ENCODE results near the gene PPP1R36. TPM values are rescaled to one million over a fixed set of nuclear protein-coding genes. Genes with fewer than 3 reads are reported as not detected.

PPP1R36 gene
- total and polyA plus RNA-seq, 2 of the 4 experiments (the other 2 are of a cell fraction), result 0.15 to 0.54 TPM

GRCh38 chr14:64561631-64562030, 11.9 kb downstream of the PPP1R36 start:
- Histone ChIP-seq H2BK15ac (ENCODE audit: low read depth, low read length) (no peak overlapping the region), H2AFZ (replicated peaks; ENCODE audit: low read length, poor library complexity) (no peak overlapping the region), H3K4me3 (ENCODE audit: insufficient read depth, low read depth, low read length) (no peak overlapping the region), H3K36me3 (ENCODE audit: control insufficient read depth, insufficient read depth, low read length) (no peaks in the 10 kb centered on the region), H4K91ac (ENCODE audit: insufficient read depth, low read depth, low read length) (no peak overlapping the region), H3K18ac (ENCODE audit: low read depth, low read length) (no peak overlapping the region), H2BK120ac (ENCODE audit: low read depth, low read length) (no peak overlapping the region), H3K9me1 (ENCODE audit: insufficient read depth, low read length) (no peaks in the 10 kb centered on the region), H3K4ac (ENCODE audit: low read depth, low read length) (no peak overlapping the region), H2BK20ac (ENCODE audit: low read depth, low read length) (no peak overlapping the region), H3K9me3 (ENCODE audit: control insufficient read depth, insufficient read depth, low read length) (no peaks in the 10 kb centered on the region), H3K14ac (replicated peaks; ENCODE audit: low read depth, low read length) (no peak overlapping the region), H4K5ac (ENCODE audit: low read depth, low read length) (no peak overlapping the region), H2AK5ac (ENCODE audit: low read depth, low read length) (no peak overlapping the region), H3K9ac (ENCODE audit: low read depth, low read length) (no peak overlapping the region), H3K23ac (ENCODE audit: low read depth, low read length) (no peak overlapping the region), H2BK5ac (ENCODE audit: low read depth, low read length, poor library complexity, severe bottlenecking) (no peak overlapping the region), H3K79me1 (ENCODE audit: low read depth in 1 of 2, low read length in 2 of 2) (no peaks in the 10 kb centered on the region), H3K56ac (ENCODE audit: extremely low read depth, insufficient read depth, low read length) (no peak overlapping the region), H3K27ac (ENCODE audit: insufficient read depth, low read length) (no peak overlapping the region), H3K27me3 (ENCODE audit: control insufficient read depth, insufficient read depth, low read length) (no peaks in the 10 kb centered on the region), H4K8ac (ENCODE audit: low read depth in 2 of 2, low read length in 2 of 2) (no peak overlapping the region), H2AK9ac (replicated peaks; ENCODE audit: low read depth, low read length, poor library complexity) (no peak overlapping the region), H3K4me1 (ENCODE audit: control insufficient read depth, insufficient read depth, low read length) (peaks cover 2% of the 10 kb centered on the region), H4K20me1 (ENCODE audit: insufficient read depth, low read length) (no peaks in the 10 kb centered on the region), H3K4me2 (ENCODE audit: low read depth, low read length) (no peak overlapping the region)
- POLR2A ChIA-PET (ENCODE audit: unreplicated experiment), result interaction anchor here (0.6 kb wide), 1 partner anchor 18 kb away, joined by 6 read pairs; no protein-coding TSS in a partner anchor
- in situ Hi-C loops (cut with MboI; ENCODE audit: low sequenced_read_pairs), result no loop called here
- TF ChIP-seq POLR2A (IDR thresholded peaks at IDR 0.05; ENCODE audit: low read depth, low read length), result no peak
- no peak for TF ChIP-seq MXI1 (IDR thresholded peaks at IDR 0.05; ENCODE audit: borderline replicate concordance, low read depth, low read length)
- no peak for TF ChIP-seq CHD1 (IDR thresholded peaks at IDR 0.05; ENCODE audit: low read depth, low read length)
- no peak for TF ChIP-seq NFE2L2 (IDR thresholded peaks at IDR 0.05; ENCODE audit: low read depth, low read length)
- TF ChIP-seq USF2 (IDR thresholded peaks at IDR 0.05; ENCODE audit: low read depth, low read length), result no peak
- no peak for TF ChIP-seq FOS (IDR thresholded peaks at IDR 0.05; ENCODE audit: low read depth, low read length)
- TF ChIP-seq CEBPB (IDR thresholded peaks at IDR 0.05; ENCODE audit: low read depth, low read length), result no peak
- TF ChIP-seq RAD21 (IDR thresholded peaks at IDR 0.05; ENCODE audit: low read length), result no peak
- TF ChIP-seq MAFK (IDR thresholded peaks at IDR 0.05; ENCODE audit: low read depth, low read length), result no peak
- TF ChIP-seq RCOR1 (IDR thresholded peaks at IDR 0.05; ENCODE audit: insufficient replicate concordance, low read length), result no peak
- CTCF ChIA-PET, result no interaction called here
- dilution Hi-C loops (cut with HindIII; ENCODE audit: low sequenced_read_pairs, unreplicated experiment), result no loop called here
- ATAC-seq (ENCODE audit: low read depth), result no peak
- no TSS peak for BruUV-seq (replicated peaks)
- intact Hi-C loops (cut with micrococcal nuclease), result no loop called here
- no peak for DNase-seq
- WGBS, 2 experiments (ENCODE audit: extremely low coverage in 2 of 2, insufficient read length in 1 of 2), result no CpG with 5 or more reads among the region's 2 CpGs
